ENCODE results near the gene RAB20.
"Not testable (repeated sequence)": the region's sequence is repeated elsewhere in the genome, so short reads cannot be mapped to it uniquely, and the experiment has no call there.

Gene RAB20

GRCh38 chr13:110509971-110510786, 51.3 kb downstream of the RAB20 start:
- DNase-seq (ENCODE audit: low read depth), result peak; percentile 56

GRCh38 chr13:110509478-110509926, 52.0 kb downstream of the RAB20 start:
- DNase-seq (ENCODE audit: low read depth), result no peak

- no peak for DNase-seq (ENCODE audit: low read depth)
Measured at GRCh38 chr13:110507678-110508381, 53.7 kb downstream of the RAB20 start.

GRCh38 chr13:110506859-110507566, 54.5 kb downstream of the RAB20 start:
- peak; percentile 56 for DNase-seq (ENCODE audit: low read depth)

- DNase-seq (ENCODE audit: low read depth), result no peak
Measured at GRCh38 chr13:110506396-110506795, 55.1 kb downstream of the RAB20 start.

DNA sequence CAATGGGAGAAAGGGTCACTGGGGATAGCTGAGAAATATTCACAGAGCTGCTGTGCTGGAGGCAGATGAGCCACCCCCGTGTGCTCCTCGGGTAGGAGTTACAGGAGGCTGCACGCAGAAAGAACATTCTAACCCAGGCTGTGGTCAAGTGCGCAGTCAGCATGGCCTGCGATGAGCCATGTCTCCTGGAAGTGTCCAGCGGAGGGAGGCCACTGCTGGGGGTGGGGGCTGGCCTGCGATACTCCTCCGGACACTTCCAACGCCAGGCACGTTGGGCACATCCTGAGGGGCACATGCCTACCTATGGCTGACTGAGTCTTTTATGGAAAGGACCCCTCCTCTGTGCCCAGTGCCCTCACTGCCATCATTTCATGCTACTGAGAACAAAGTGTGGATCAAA, 55.9 kb downstream of the RAB20 start:
- no peak for DNase-seq (ENCODE audit: low read depth)

DNA sequence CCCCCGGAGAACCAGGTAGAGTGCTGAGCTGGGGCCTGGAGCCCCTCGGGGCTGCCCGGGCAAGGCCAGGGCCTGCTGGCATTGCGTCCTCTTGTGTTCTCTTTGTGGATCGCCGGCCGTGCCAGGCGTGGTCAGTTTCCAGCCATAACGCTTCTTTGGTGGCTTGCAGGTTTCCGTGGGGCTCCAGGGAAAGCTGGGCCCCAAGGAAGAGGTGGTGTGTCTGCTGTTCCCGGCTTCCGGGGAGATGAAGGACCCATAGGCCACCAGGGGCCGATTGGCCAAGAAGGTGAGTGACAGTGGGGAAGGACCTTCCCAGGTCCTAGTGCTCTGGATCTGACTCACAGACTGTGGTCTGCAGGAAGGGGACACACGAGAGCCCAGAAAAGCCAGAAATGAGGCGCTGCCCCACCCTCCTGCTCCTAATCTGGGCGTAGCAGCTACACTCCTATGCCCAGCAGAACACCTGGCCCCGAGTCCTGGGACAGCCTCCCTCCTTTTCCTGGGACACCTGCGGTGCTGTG, 57.5 kb downstream of the RAB20 start:
- no peak for DNase-seq (ENCODE audit: low read depth)

DNA sequence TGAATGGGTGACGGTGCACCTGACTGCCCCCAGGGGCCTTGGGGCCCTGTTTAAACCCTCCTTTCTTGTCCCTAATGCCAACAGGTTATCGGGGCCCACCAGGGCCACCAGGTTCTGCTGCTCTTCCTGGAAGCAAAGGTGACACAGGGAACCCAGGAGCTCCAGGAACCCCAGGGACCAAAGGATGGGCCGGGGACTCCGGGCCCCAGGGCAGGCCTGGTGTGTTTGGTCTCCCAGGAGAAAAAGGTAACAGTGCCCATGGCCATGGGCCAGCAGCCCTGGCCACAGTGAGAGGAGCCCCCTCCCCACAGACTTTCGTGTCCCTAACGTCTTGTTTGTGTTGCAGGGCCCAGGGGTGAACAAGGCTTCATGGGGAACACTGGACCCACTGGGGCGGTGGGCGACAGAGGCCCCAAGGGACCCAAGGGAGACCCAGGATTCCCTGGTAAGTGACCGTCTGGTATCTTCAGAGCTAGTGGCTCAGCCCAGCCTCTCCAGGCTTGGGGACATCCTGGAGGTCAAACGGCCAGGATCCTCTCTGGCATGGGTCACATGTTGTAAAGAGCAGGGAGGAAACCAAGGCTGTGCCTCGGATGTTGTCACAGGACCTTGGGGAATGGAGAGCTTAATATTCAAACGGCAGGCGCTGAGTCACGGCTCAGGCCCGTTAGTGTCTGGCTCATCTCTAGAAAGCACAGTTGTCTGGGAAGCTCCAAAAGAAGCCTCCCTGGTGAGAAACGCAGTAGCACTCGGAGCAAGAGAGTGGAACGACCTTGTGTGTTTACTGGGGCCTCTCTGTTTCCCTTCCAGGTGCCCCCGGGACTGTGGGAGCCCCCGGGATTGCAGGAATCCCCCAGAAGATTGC, 58.3 kb downstream of the RAB20 start:
- no peak for DNase-seq (ENCODE audit: low read depth)

- DNase-seq (ENCODE audit: low read depth), result no peak
Measured at GRCh38 chr13:110501188-110501587, 60.3 kb downstream of the RAB20 start.

GRCh38 chr13:110500341-110500740, 61.2 kb downstream of the RAB20 start:
- no peak for DNase-seq (ENCODE audit: low read depth)

DNA sequence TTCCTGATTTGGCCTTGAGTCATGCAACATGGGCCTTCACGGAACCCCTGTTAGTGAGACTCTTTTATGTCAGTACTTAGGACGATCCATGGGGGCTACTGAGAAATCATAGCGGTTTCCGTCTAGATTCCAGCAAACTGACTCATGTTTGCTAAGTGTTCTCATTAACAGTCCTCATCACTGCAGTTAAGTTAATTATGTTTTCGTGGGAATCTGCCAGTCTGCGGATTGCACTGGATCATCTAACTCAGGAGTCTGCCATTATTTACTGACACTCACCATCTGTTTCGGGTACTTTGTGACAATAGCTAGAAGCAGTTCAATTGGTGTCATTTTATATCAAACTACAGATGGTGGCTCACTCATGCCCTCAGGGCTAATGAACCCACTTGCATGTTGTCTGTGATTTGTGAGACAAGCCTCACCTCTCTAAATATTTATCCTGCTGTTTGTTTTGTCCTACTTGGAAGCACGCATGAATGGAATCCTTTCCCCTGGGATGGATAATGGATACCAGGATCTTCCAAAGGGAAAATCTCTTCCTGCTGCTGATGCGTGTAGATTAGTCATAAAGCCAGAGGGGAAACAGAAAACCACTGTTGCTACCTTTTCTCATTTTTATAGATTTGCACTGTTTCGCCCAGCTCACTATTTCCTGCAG, 61.8 kb downstream of the RAB20 start:
- peak; percentile 93 for DNase-seq (ENCODE audit: low read depth)

- DNase-seq (ENCODE audit: low read depth), result no peak
Measured at GRCh38 chr13:110498765-110499164, 62.8 kb downstream of the RAB20 start.

DNA sequence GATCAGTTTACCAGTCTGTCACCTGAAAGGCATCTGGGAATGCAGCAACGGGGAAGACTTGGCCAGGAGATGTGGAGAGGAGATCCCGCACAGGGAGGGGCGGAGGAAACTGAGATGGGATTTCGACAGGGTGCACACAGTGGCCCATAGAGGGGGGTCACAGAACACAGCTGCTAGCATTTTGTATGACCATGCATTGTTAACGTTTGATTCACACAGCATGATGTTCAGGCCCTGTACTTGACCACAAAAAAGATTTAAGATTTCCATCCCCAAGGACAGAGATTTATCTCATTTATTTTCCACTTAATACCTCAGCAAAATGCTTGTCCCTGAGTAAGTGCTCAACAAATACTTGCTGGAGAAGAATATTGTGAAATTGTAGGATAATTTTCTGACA, 63.2 kb downstream of the RAB20 start:
- peak; percentile 56 for DNase-seq (ENCODE audit: low read depth)

DNA sequence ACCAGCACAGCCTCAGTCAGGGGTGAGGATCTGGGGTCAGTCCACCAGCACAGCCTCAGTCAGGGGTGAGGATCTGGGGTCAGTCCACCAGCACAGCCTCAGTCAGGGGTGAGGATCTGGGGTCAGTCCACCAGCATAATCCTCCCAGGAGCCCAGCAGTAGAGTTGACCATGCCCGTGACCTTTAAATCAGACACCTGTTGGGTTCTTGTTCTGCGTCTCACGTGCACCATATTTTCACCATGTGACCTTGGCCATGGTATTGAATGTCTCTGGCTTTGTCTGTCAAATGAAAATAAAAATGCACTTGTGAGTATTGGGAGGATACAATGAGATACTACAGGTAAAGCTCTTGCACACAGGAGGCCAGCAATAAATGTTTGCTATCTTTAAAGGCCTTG, 63.6 kb downstream of the RAB20 start:
- not testable (repeated sequence) for DNase-seq (ENCODE audit: low read depth)

- DNase-seq (ENCODE audit: low read depth), result no peak
Measured at GRCh38 chr13:110497003-110497402, 64.5 kb downstream of the RAB20 start.

DNA sequence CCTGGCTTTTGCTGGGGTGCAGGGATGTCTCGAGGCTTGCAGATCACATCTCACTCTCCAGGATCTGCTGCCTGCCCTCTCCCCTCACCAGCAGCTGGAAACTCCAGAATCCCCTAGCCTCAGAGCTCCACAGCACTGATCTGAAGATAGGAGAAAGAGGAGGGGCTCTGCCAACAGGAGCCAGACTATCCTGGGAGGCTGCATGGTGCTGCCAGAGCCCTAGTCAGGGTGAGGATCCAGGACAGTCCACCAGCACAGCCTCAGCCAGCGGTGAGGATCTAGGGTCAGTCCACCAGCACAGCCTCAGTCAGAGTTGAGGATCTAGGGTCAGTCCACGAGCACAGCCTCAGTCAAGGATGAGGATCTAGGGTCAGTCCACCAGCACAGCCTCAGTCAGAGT, 65.2 kb downstream of the RAB20 start:
- no peak for DNase-seq (ENCODE audit: low read depth)

DNA sequence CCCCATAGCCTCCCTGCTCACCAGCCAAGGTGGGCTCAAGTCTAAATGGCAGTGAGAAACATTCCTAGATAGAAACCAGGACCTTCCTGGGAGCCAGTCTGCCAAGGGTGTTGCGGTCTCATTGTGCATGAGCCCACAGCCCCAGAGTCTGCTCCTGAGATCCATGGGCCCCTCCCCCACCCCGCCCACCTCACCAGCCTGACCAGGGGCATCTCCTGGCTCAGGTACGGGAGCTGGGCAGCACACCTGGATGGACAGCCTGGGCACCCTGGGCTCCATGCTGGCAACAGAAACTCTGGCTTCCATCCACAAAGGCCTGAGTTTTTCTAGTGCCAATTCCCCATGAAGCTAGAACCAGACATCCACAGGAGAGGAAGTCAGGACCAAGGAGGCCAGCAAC, 65.6 kb downstream of the RAB20 start:
- no peak for DNase-seq (ENCODE audit: low read depth)

DNA sequence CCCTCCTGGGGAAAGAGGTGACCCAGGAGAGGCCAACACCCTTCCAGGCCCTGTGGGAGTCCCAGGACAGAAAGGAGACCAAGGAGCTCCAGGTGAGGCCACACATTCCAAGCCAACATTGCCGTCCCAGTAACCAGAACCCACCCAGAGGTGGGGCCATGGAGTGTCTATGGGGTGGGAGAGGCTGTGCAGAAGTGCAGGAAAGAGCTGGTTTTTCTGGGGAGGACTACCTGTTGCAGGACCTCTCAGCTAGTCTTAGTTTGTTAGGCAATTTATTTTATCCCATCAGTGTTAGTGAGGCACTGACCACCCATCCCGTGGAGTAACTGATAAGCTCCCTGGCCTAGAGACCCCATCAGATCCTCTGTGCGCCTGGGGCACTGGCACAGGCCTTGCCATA, 66.1 kb downstream of the RAB20 start:
- no peak for DNase-seq (ENCODE audit: low read depth)

DNA sequence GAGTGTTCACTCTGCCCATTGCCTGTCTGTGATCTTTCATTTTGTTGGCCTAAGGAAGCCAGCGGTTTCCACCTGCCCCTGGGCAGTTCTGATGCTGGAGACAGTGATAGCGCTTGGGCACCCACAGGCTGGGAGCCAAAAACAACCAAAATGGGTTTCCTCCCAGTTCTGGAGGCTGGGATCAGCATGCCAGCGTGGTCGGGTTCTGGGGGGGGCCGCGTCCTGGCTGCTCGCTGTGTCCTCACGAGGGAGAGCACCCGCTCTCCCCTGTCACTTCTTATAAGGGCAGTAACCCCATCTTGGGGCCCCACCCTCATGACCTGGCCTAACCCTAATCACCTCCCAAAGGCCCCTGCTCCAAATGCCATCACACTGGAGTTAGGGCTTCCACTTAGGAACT, 67.9 kb downstream of the RAB20 start:
- DNase-seq (ENCODE audit: low read depth), result no peak

DNA sequence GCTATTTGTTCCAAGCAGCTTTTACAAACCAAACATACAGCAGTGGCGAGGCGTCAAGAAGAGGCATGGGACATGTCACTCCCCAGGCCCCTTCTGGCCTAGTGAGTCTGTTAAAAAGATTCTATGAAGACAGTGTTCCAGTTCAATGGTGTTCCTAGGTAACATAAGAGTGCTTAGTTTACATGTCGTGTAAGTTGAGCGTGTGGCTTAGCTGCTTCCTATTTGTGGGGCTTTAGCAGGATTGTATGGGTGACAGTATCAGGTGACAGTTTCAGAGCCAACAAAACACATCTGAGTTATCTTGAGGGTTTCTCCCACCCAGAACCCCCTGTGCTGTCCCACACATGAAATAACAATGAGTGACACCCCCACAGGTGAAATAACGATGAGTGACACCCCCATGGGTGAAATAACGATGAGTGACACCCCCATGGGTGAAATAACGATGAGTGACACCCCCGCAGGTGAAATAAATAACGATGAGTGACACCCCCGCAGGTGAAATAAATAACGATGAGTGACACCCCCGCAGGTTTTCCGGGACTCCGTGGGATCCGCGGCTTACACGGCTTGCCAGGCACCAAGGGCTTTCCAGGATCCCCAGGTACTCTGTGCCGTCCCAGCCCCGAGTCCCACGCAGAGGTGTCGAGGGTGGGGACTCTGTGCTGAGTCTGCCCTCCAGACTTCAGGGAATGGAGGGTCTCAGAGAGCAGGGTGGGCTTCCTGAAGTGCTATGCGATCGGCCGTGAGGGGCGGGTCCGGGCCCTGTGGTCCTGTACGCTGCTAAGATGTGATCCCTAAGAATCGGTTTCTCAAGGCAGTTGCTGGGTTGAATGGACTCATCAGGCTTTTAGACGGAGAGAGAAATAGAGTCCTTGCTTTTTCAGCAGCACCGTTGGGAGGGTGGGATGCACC, 68.6 kb downstream of the RAB20 start:
- DNase-seq (ENCODE audit: low read depth), result no peak

Measured in EH (cell line).